ENCODE results near the gene PLAA. TPM values are rescaled to one million over a fixed set of nuclear protein-coding genes. Genes with fewer than 3 reads are reported as not detected.
A peak's percentile ranks its signal among the peaks of the same experiment; 100 is the strongest.

PLAA gene
- total RNA-seq, 4 donors from 2014 or later: 25.7 to 35.8 (median 32.4) TPM

DNA sequence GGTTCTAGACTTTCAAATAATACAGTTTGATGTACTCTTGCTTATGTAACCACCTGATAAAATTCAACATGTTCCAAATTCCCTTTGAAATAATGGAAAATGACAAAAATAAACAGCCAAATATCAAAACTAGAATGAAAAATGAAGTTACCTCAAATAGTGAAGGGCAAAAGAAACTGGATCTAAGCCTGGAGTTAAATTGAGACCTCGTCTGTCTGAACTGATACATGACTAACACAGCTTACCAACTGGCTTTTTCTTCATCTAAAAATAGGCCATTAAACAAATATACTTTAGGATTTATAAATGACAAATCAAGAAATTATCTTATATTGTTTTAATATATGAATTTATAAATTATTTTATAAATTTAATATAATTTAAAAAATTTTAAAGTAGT, 42.4 kb downstream of the PLAA start:
- intact Hi-C loops (cut with DNase I): no loop called here
- Histone ChIP-seq H3K4me3 (replicated peaks in 1 of 3) (no peak overlapping the region), H3K27me3 (no peaks in the 10 kb centered on the region), H3K36me3 (peaks cover 7 to 10% of the 10 kb centered on the region in 2 donors), H3K27ac (no peak overlapping the region), H3K4me1 (no peaks in the 10 kb centered on the region), H3K9me3 (no peaks in the 10 kb centered on the region)
- WGBS, 2 donors: 90 to 96% methylated on average over 1 of the region's 1 CpG
- no peak for DNase-seq
- TF ChIP-seq, protein P1, sequence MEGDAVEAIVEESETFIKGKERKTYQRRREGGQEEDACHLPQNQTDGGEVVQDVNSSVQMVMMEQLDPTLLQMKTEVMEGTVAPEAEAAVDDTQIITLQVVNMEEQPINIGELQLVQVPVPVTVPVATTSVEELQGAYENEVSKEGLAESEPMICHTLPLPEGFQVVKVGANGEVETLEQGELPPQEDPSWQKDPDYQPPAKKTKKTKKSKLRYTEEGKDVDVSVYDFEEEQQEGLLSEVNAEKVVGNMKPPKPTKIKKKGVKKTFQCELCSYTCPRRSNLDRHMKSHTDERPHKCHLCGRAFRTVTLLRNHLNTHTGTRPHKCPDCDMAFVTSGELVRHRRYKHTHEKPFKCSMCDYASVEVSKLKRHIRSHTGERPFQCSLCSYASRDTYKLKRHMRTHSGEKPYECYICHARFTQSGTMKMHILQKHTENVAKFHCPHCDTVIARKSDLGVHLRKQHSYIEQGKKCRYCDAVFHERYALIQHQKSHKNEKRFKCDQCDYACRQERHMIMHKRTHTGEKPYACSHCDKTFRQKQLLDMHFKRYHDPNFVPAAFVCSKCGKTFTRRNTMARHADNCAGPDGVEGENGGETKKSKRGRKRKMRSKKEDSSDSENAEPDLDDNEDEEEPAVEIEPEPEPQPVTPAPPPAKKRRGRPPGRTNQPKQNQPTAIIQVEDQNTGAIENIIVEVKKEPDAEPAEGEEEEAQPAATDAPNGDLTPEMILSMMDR (IDR thresholded peaks at IDR 0.05): no peak
- no peak for TF ChIP-seq POLR2A (IDR thresholded peaks at IDR 0.05)

DNA sequence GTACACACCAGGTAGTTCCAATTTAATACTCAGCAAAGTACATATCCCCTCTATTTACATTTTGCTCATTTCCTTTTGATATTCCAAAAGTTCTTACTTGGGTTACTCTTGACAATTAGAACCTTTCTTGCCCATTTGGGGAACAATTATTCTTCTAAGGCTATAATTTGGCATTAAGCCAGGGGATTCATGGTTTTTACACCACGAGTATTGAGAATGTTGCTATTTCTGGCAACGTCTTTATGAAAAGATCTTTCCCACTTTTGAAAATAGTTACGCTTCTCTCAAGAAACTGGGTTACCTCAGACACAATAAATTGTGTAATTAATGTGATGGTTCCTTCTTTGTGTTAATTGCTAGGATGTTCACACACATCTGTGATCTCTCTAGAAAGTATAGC, 43.0 kb downstream of the PLAA start:
- intact Hi-C loops (cut with DNase I): no loop called here
- WGBS, 2 donors: 76 to 79% methylated on average over 3 of the region's 3 CpGs
- no peak for DNase-seq
- Histone ChIP-seq H3K4me3 (replicated peaks in 1 of 3) (no peak overlapping the region), H3K4me1 (no peaks in the 10 kb centered on the region), H3K27ac (no peak overlapping the region), H3K9me3 (no peaks in the 10 kb centered on the region), H3K36me3 (peaks cover 6 to 10% of the 10 kb centered on the region in 2 donors), H3K27me3 (no peaks in the 10 kb centered on the region)
- TF ChIP-seq, protein P1 (IDR thresholded peaks at IDR 0.05): no peak
- TF ChIP-seq POLR2A (IDR thresholded peaks at IDR 0.05): no peak

DNA sequence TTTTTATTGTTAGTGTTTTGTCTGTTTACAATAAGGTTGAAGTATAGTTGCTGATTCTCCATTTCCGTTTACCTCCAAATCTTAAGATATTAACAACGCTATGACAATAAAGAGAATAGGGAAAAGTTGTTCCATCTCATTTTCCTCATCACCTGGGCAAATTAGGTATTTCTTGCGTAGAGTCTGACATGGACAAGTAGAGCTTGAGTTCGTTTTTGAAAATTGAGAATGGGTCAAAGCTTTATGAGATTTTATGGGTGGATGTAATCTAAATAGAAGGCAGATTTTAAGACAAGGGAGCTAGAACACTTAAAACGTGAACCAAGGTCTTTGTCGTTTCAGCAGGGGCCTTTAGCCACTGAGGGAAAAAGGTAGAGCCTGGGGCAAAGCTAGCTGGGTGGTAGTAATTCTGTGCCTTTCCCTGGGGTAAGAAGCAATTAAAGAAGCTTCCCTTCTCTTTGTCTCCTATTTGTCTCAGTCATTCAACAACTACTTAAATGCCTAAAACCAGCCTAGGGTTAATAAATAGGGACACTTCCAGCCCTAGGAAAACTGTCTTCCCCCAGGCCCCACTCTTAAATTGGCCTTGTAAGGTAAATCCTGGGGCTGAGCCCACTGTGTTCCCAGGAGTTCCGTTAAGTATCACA, 53.9 kb downstream of the PLAA start:
- peak overlapping the region in 2 of 3 donors; percentile 67 to 97 for H3K4me3 ChIP-seq (replicated peaks in 1 of 3)
- no peaks in the 10 kb centered on the region for H3K27me3 ChIP-seq
- WGBS, 2 donors: 23% methylated on average over 7 of the region's 7 CpGs
- TF ChIP-seq, protein P1 (IDR thresholded peaks at IDR 0.05): no peak
- no peak for TF ChIP-seq POLR2A (IDR thresholded peaks at IDR 0.05)
- DNase-seq: no peak
- H3K9me3 ChIP-seq: no peaks in the 10 kb centered on the region
- H3K4me1 ChIP-seq: peaks cover 2 to 4% of the 10 kb centered on the region in 2 donors
- intact Hi-C loops (cut with DNase I): loop anchor here (5.0 kb wide), 1 partner anchor 64 kb away; the partner anchor contains the start of gene IFT74
- no peaks in the 10 kb centered on the region for H3K36me3 ChIP-seq
- H3K27ac ChIP-seq: peak overlapping the region; percentile 90 to 99 (median 99)

DNA sequence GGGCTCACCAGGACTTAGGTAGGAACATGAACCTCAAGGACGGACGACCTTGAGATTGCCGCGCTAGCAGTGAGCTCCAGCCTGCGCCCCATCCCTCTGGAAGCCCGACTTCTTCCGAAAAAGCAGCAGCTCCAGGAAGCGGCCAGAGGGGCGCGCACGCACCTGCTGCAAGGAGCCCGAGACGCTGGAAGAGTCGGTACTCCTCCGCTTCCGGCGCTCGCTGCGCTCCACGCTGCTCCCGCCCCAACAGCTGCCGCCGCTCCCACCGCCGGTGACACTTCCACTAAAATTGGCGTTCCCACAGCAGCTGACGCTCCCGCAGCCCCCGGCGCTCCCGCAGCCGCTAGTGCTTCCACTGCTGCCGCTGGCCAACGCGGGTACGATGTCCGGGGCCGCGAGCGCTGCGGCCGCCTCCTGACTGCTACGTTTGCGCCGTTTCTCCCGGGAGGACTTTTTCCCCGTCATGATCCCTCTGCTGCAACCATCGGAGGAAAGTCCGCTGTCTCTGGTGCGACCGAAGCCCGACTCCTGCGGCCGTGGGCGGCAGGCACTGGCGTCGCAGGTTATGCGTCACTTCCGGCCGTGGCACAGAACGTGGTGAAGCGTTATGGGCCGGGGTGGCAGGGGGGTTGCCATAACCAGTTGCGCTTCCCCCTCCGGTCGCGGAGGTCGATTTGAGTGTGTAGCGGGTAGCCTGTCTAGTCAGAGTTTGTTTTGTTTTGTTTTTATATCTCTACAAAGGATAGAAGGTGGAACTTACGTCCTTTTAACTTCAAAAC, 54.6 kb downstream of the PLAA start, which contains the start of gene CAAP1:
TSS of gene CAAP1 (minus strand) at position 552 of the 779 bp plus-strand sequence. CDS start at position 465, 87 bp downstream.
- peak within 1 kb of the TSS; percentile 67 to 97 (median 86) for H3K4me3 ChIP-seq (replicated peaks in 1 of 3)
- intact Hi-C loops (cut with DNase I): loop anchor here (5.0 kb wide), 1 partner anchor 65 kb away; the partner anchor contains the start of gene IFT74
- peak; percentile 47 to 95 for TF ChIP-seq POLR2A (IDR thresholded peaks at IDR 0.05)
- TF ChIP-seq, protein P1 (IDR thresholded peaks at IDR 0.05): peak in 3 of 6 experiments; percentile 32 to 43 (median 34)
- no peaks in the 10 kb centered on the region for H3K27me3 ChIP-seq
- no peaks in the 10 kb centered on the region for H3K36me3 ChIP-seq
- DNase-seq: peak; percentile 95 to 96
- WGBS, 2 donors: 1% methylated on average over 32 to 58 of the region's 70 CpGs
- peak within 1 kb of the TSS; percentile 90 to 99 (median 99) for H3K27ac ChIP-seq
- H3K4me1 ChIP-seq: peaks cover 4 to 5% of the 10 kb centered on the region in 2 donors
- no peaks in the 10 kb centered on the region for H3K9me3 ChIP-seq

All from thyroid gland (tissue), 4 donors.